ENCODE data around the gene ARSA. TPM values are rescaled to one million over a fixed set of nuclear protein-coding genes. Genes with fewer than 3 reads are reported as not detected.

ARSA gene
- polyA plus RNA-seq, 1 of the 3 experiments (the other 2 are of a cell fraction), result 34.2 TPM

DNA sequence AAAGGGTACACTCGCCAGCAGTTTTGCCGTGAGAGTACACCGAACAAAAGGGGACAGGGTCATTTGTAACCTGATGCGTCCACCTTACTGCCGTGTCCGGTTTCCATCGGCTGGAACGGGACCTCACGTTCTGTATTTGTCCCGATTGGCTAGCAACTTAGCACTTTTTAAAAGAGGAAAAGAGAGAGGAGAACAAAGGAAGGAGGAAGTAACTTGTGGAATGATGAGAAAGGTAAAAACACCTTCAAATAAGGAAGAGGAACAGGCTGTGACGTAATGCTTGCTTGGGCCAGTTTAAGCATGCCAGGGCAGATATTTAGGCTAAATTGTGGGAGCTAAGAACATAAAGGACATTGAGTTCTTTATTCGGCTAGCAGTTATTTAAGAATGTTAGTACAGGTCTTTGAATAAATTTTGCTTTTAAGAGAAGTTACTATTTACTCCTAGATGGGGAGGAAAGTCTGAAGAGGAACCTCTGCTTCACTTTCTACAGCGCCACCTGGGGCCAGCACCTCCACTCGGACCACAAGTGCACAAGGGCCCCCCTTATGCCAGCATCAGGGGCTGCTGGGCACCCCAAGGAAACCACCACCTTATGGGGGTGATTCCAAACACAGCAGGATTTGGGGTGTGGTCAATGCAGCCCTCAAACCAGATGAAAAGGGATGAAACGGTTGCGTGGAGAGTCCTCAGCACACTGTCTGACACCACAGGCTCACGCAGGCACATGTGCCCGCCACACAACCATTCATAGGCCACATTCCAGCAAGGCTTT, 5.8 kb downstream of the ARSA start:
- H3K4me1 ChIP-seq (ENCODE audit: control insufficient read depth in 1 of 2, insufficient read depth in 2 of 2, low read depth in 1 of 2, low read length in 1 of 2), result peaks cover 0 to 22% of the 10 kb centered on the region in 2 experiments; a peak in 2 of 4 replicates
- no peaks in the 10 kb centered on the region for H3K9me2 ChIP-seq
- 41% methylated on average over 18 of the region's 18 CpGs for WGBS (ENCODE audit: low lambda C conversion rate)
- POLR2A ChIA-PET, result interaction anchor here (1.6 kb wide), 1 partner anchor 96 kb away, joined by 6 read pairs; the partner anchor contains the start of gene SCO2
- H3K27ac ChIP-seq (ENCODE audit: low read depth in 2 of 2, low read length in 1 of 2), result no peak overlapping the region
- TF ChIP-seq, protein P1, sequence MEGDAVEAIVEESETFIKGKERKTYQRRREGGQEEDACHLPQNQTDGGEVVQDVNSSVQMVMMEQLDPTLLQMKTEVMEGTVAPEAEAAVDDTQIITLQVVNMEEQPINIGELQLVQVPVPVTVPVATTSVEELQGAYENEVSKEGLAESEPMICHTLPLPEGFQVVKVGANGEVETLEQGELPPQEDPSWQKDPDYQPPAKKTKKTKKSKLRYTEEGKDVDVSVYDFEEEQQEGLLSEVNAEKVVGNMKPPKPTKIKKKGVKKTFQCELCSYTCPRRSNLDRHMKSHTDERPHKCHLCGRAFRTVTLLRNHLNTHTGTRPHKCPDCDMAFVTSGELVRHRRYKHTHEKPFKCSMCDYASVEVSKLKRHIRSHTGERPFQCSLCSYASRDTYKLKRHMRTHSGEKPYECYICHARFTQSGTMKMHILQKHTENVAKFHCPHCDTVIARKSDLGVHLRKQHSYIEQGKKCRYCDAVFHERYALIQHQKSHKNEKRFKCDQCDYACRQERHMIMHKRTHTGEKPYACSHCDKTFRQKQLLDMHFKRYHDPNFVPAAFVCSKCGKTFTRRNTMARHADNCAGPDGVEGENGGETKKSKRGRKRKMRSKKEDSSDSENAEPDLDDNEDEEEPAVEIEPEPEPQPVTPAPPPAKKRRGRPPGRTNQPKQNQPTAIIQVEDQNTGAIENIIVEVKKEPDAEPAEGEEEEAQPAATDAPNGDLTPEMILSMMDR (IDR thresholded peaks at IDR 0.05), result peak; percentile 40
- TF ChIP-seq RFX5 (IDR thresholded peaks at IDR 0.05; ENCODE audit: low read length) (no peak), MXI1 (IDR thresholded peaks at IDR 0.05; ENCODE audit: low read depth, low read length) (no peak), FOXJ3 (CRISPR knock-in tag; IDR thresholded peaks at IDR 0.05) (no peak)
- TF ChIP-seq, protein P2, sequence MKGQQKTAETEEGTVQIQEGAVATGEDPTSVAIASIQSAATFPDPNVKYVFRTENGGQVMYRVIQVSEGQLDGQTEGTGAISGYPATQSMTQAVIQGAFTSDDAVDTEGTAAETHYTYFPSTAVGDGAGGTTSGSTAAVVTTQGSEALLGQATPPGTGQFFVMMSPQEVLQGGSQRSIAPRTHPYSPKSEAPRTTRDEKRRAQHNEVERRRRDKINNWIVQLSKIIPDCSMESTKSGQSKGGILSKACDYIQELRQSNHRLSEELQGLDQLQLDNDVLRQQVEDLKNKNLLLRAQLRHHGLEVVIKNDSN (IDR thresholded peaks at IDR 0.05; ENCODE audit: borderline replicate concordance, low read depth), result no peak
- TF ChIP-seq, protein P3, sequence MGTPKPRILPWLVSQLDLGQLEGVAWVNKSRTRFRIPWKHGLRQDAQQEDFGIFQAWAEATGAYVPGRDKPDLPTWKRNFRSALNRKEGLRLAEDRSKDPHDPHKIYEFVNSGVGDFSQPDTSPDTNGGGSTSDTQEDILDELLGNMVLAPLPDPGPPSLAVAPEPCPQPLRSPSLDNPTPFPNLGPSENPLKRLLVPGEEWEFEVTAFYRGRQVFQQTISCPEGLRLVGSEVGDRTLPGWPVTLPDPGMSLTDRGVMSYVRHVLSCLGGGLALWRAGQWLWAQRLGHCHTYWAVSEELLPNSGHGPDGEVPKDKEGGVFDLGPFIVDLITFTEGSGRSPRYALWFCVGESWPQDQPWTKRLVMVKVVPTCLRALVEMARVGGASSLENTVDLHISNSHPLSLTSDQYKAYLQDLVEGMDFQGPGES (IDR thresholded peaks at IDR 0.05; ENCODE audit: low read depth, low read length), result no peak
- peaks cover 5% of the 10 kb centered on the region for H3F3A ChIP-seq (replicated peaks; ENCODE audit: insufficient read depth)
- peaks cover 4% of the 10 kb centered on the region; the same call in 1 of the 2 replicates for H3K79me2 ChIP-seq (ENCODE audit: insufficient read depth)
- peak; percentile 16 for DNase-seq
- no peaks in the 10 kb centered on the region for H3K27me3 ChIP-seq (ENCODE audit: insufficient read depth)
- H3K4me2 ChIP-seq, result peak overlapping the region; percentile 79
- no peak overlapping the region for H3K9ac ChIP-seq
- H3K4me3 ChIP-seq (ENCODE audit: low read depth in 2 of 2, low read length in 1 of 2), result peak overlapping the region; percentile 12 to 61; a peak in 2 of 4 replicates
- H4K20me1 ChIP-seq (ENCODE audit: insufficient read depth), result no peaks in the 10 kb centered on the region
- H3K9me3 ChIP-seq, result no peaks in the 10 kb centered on the region
- H3K36me3 ChIP-seq (replicated peaks in 1 of 2; ENCODE audit: control insufficient read depth in 1 of 2, insufficient read depth in 2 of 2, low read length in 1 of 2), result peaks cover 0 to 6% of the 10 kb centered on the region in 2 experiments
- H2AFZ ChIP-seq (ENCODE audit: low read depth), result no peak overlapping the region
- CTCF ChIA-PET, result interaction anchor here (1.2 to 2.9 kb wide), 14 partner anchors 7 to 389 kb away, joined by 3 to 22 read pairs (median 6); partner anchors contain the start of genes SCO2 and SYCE3

DNA sequence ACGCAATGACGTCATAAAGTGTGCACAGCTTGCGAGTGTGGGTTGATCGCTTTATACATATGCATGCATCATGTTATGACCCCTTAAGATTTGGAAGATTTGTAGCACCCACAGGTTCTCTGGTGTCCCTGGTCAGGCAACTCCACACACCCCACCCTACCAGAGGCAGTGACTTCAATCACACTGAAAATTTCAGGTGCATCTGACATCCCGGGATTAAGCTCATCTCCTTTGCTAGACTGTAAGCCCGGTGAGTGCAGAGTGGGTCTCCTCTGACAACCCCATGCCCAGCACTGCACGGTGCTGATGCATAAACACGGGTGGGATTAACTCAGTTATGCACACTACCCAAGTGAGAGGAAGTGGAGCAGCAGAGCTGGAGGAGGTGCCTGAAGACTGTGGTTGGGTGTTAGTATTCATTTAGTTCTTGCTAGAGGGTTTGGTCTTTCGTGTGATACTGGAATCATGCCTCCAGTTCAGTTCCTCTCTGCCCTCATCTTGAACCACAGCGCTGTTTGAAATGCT, 6.5 kb downstream of the ARSA start:
- ChIA-PET POLR2A (interaction anchor here (1.6 kb wide), 1 partner anchor 96 kb away, joined by 6 read pairs; the partner anchor contains the start of gene SCO2), CTCF (interaction anchor here (0.7 to 2.9 kb wide), 28 partner anchors 8 to 388 kb away, joined by 3 to 22 read pairs (median 4); partner anchors contain the start of genes SCO2 and SYCE3)
- Histone ChIP-seq H3K4me1 (ENCODE audit: control insufficient read depth in 1 of 2, insufficient read depth in 2 of 2, low read depth in 1 of 2, low read length in 1 of 2) (peaks cover 0 to 16% of the 10 kb centered on the region in 2 experiments; a peak in 2 of 4 replicates), H3K79me2 (ENCODE audit: insufficient read depth) (no peaks in the 10 kb centered on the region), H3K4me3 (ENCODE audit: low read depth in 2 of 2, low read length in 1 of 2) (peak overlapping the region; percentile 44 to 61), H3K9me2 (no peaks in the 10 kb centered on the region), H3F3A (replicated peaks; ENCODE audit: insufficient read depth) (peaks cover 5% of the 10 kb centered on the region), H4K20me1 (ENCODE audit: insufficient read depth) (no peaks in the 10 kb centered on the region), H3K27ac (ENCODE audit: low read depth in 2 of 2, low read length in 1 of 2) (no peak overlapping the region), H3K27me3 (ENCODE audit: insufficient read depth) (no peaks in the 10 kb centered on the region), H3K9me3 (no peaks in the 10 kb centered on the region), H2AFZ (ENCODE audit: low read depth) (no peak overlapping the region), H3K4me2 (peak overlapping the region; percentile 79), H3K36me3 (replicated peaks in 1 of 2; ENCODE audit: control insufficient read depth in 1 of 2, insufficient read depth in 2 of 2, low read length in 1 of 2) (peaks cover 0 to 6% of the 10 kb centered on the region in 2 experiments), H3K9ac (no peak overlapping the region)
- WGBS (ENCODE audit: low lambda C conversion rate), result 8% methylated on average over 7 of the region's 10 CpGs
- DNase-seq, result peak; percentile 13
- TF ChIP-seq, protein P4, sequence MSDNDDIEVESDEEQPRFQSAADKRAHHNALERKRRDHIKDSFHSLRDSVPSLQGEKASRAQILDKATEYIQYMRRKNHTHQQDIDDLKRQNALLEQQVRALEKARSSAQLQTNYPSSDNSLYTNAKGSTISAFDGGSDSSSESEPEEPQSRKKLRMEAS (IDR thresholded peaks at IDR 0.05; ENCODE audit: low read depth), result no peak
- TF ChIP-seq, protein P5, sequence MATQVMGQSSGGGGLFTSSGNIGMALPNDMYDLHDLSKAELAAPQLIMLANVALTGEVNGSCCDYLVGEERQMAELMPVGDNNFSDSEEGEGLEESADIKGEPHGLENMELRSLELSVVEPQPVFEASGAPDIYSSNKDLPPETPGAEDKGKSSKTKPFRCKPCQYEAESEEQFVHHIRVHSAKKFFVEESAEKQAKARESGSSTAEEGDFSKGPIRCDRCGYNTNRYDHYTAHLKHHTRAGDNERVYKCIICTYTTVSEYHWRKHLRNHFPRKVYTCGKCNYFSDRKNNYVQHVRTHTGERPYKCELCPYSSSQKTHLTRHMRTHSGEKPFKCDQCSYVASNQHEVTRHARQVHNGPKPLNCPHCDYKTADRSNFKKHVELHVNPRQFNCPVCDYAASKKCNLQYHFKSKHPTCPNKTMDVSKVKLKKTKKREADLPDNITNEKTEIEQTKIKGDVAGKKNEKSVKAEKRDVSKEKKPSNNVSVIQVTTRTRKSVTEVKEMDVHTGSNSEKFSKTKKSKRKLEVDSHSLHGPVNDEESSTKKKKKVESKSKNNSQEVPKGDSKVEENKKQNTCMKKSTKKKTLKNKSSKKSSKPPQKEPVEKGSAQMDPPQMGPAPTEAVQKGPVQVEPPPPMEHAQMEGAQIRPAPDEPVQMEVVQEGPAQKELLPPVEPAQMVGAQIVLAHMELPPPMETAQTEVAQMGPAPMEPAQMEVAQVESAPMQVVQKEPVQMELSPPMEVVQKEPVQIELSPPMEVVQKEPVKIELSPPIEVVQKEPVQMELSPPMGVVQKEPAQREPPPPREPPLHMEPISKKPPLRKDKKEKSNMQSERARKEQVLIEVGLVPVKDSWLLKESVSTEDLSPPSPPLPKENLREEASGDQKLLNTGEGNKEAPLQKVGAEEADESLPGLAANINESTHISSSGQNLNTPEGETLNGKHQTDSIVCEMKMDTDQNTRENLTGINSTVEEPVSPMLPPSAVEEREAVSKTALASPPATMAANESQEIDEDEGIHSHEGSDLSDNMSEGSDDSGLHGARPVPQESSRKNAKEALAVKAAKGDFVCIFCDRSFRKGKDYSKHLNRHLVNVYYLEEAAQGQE (IDR thresholded peaks at IDR 0.05; ENCODE audit: low read depth, low read length), result no peak
- TF ChIP-seq TAF1 (IDR thresholded peaks at IDR 0.05; ENCODE audit: borderline replicate concordance, low read depth, low read length) (no peak), GATA2 (CRISPR knock-in tag; IDR thresholded peaks at IDR 0.05) (no peak), TEAD4 (IDR thresholded peaks at IDR 0.05; ENCODE audit: borderline replicate concordance, insufficient read depth) (no peak), FOSL2 (IDR thresholded peaks at IDR 0.05; ENCODE audit: borderline replicate concordance, low read depth) (no peak), FOXJ3 (CRISPR knock-in tag; IDR thresholded peaks at IDR 0.05) (no peak), YY1 (IDR thresholded peaks at IDR 0.05; ENCODE audit: low read depth) (no peak), JUND (IDR thresholded peaks at IDR 0.05) (no peak), GABPA (IDR thresholded peaks at IDR 0.05; ENCODE audit: low read depth) (no peak), NRF1 (IDR thresholded peaks at IDR 0.05; ENCODE audit: low read depth, low read length) (no peak), RCOR1 (IDR thresholded peaks at IDR 0.05; ENCODE audit: low read length) (no peak), ELF1 (IDR thresholded peaks at IDR 0.05) (no peak)
